Lung (tissue), 12 donors: Measurements from ENCODE around the gene KIFAP3. TPM values are rescaled to one million over a fixed set of nuclear protein-coding genes. Genes with fewer than 3 reads are reported as not detected.

Experiments
- ATAC-seq: fragments of 200-7000 bp; cut with Tn5 transposase; one replicate; pipeline ENCODE4 v1.9.1; 2020; ENCODE audit warnings: moderate number of reproducible peaks; ENCODE audit not compliant: insufficient read depth, low FRiP score
- DNase-seq, 3 donors: peaks; one replicate each; pipeline ENCODE4 v3.0.0-alpha.2; 2013 to 2017
- H3K27ac ChIP-seq, 2 donors: one replicate each; pipeline ENCODE4 v1.5.1; 2013; ENCODE audit warnings: mild to moderate bottlenecking in 2 of 2, moderate library complexity in 2 of 2, control low read depth in 1 of 2, inconsistent platforms in 1 of 2, low read depth in 1 of 2, low read length in 1 of 2
- H3K27me3 ChIP-seq, 3 donors: one replicate each; pipeline ENCODE4 v1.5.1; 2013; ENCODE audit warnings: low read length in 2 of 3; ENCODE audit not compliant: control insufficient read depth in 3 of 3, insufficient read depth in 3 of 3
- H3K36me3 ChIP-seq, 4 donors: one replicate each; pipeline ENCODE4 v1.5.1; 2013; ENCODE audit warnings: low read length in 4 of 4, mild to moderate bottlenecking in 1 of 4, moderate library complexity in 1 of 4; ENCODE audit not compliant: control insufficient read depth in 4 of 4, insufficient read depth in 4 of 4
- H3K4me1 ChIP-seq, 5 donors: one replicate each; pipeline ENCODE4 v1.5.1; 2013; ENCODE audit warnings: low read length in 5 of 5, mild to moderate bottlenecking in 2 of 5, moderate library complexity in 1 of 5; ENCODE audit not compliant: control insufficient read depth in 5 of 5, insufficient read depth in 5 of 5
- H3K4me3 ChIP-seq: one replicate; pipeline ENCODE4 v1.5.1; 2013; ENCODE audit warnings: mild to moderate bottlenecking, control low read depth, moderate library complexity
- H3K9ac ChIP-seq, 2 donors: one replicate each; pipeline ENCODE4 v1.5.1; 2013; ENCODE audit warnings: low read length in 2 of 2, control low read depth in 1 of 2; ENCODE audit not compliant: insufficient read depth in 1 of 2
- H3K9me3 ChIP-seq, 4 donors: one replicate each; pipeline ENCODE4 v1.5.1; 2013; ENCODE audit warnings: low read length in 3 of 4, mild to moderate bottlenecking in 1 of 4, moderate library complexity in 1 of 4; ENCODE audit not compliant: control insufficient read depth in 4 of 4, insufficient read depth in 3 of 4
- CTCF ChIP-seq: IDR thresholded peaks from 2 replicates; pipeline ENCODE4 v1.5.1; 2012; ENCODE audit warnings: mild to moderate bottlenecking; ENCODE audit errors: control extremely low read depth, extremely low read depth
- WGBS, 2 donors: extraction: QIAGEN DNeasy Blood & Tissue Kit; methylation state at CpG; one replicate each; pipeline ENCODE4 v1.1.7; 2013; 5-methylcytosine and 5-hydroxymethylcytosine counted together
- polyA plus RNA-seq, 2 donors: library from polyadenylated mRNA; stranded (reverse); fragments of 200-250 nt; gene quantifications; one replicate each; pipeline ENCODE4 v1.2.1, GENCODE V29; 2013
- total RNA-seq, 2 donors: library from RNA; depleted of rRNA in 1 of 2; stranded (reverse); fragments of >200 nt in 1 of 2; gene quantifications; one replicate each; pipeline ENCODE4 v1.2.1, GENCODE V29; 2014 to 2021
- donor health status: control.
- donor health status: control.
- donor health status: Bipolar disorder and iron deficiency.
- donor health status: healthy.
- donor health status: DM: yes; HTN: yes; CAD: no.

The KIFAP3 gene
- total and polyA plus RNA-seq, 4 donors, result 11.5 to 48.4 (median 17.3) TPM

GRCh38 chr1:169929210-169929526 is 145.3 kb downstream of the KIFAP3 start:
- Histone ChIP-seq H3K4me3 (no peak overlapping the region), H3K9ac (no peak overlapping the region), H3K9me3 (no peaks in the 10 kb centered on the region), H3K4me1 (peaks cover 0 to 10% (median 2%) of the 10 kb centered on the region in 5 donors), H3K27ac (no peak overlapping the region), H3K27me3 (no peaks in the 10 kb centered on the region), H3K36me3 (no peaks in the 10 kb centered on the region)
- no peak for TF ChIP-seq CTCF
- whole genome bisulfite sequencing, 2 donors, result 31 to 43% methylated on average over 1 of the region's 1 CpG
- no peak for ATAC-seq
- no peak for DNase-seq

GRCh38 chr1:169928438-169929209 is 145.9 kb downstream of the KIFAP3 start:
- H3K27ac ChIP-seq, result no peak overlapping the region
- no peak overlapping the region for H3K4me3 ChIP-seq
- peak; percentile 41 for TF ChIP-seq CTCF
- peak in 2 of 3 donors; percentile 63 to 78 for DNase-seq
- WGBS, 2 donors, result 48 to 53% methylated on average over 6 of the region's 6 CpGs
- H3K9me3 ChIP-seq, result no peaks in the 10 kb centered on the region
- H3K9ac ChIP-seq, result no peak overlapping the region
- no peaks in the 10 kb centered on the region for H3K27me3 ChIP-seq
- peaks cover 0 to 6% (median 0%) of the 10 kb centered on the region in 5 donors for H3K4me1 ChIP-seq
- peak; percentile 79 for ATAC-seq
- no peaks in the 10 kb centered on the region for H3K36me3 ChIP-seq

- peaks cover 0 to 6% (median 0%) of the 10 kb centered on the region in 5 donors for H3K4me1 ChIP-seq
- H3K36me3 ChIP-seq, result peaks cover 0 to 4% (median 2%) of the 10 kb centered on the region in 4 donors
- no peak overlapping the region for H3K4me3 ChIP-seq
- 53 to 61% methylated on average over 3 of the region's 3 CpGs for WGBS, 2 donors
- DNase-seq (peak in 2 of 3 donors; percentile 52 to 73), ATAC-seq (peak; percentile 55)
- H3K27ac ChIP-seq, result no peak overlapping the region
- H3K9ac ChIP-seq, result no peak overlapping the region
- TF ChIP-seq CTCF, result no peak
- H3K9me3 ChIP-seq, result no peaks in the 10 kb centered on the region
- H3K27me3 ChIP-seq, result no peaks in the 10 kb centered on the region
These were observed 148.7 kb downstream of the KIFAP3 start for GRCh38 chr1:169925505-169926482.
